GM11168 (cell line): ENCODE data around the gene PTPRE.

Experiments
- in situ Hi-C: fragments of 300-500 bp; cut with MboI; formaldehyde crosslinking; loops from one replicate; pipeline ENCODE4 v1.12.0; 2022; ENCODE audit warnings: low sequenced_read_pairs; ENCODE audit not compliant: unreplicated experiment

PTPRE gene

DNA sequence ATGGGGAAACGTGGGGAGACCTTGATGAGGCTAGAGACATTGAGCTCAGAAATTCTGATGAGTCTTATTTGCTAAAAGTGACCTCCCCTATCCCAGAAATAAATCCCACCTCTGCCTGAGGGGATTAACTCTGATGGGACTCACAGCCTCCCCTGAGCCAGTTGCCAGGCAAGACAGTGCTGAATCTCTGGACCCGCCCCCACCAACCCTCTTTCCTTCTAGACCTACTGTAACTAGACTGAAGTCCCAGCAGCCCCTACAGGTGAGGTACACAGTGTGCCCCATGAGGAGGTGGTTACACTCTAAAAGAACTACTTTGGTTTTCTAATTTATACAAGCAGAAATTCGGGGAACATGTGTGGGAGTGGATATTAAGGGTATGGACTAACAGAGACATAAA, 42.9 kb downstream of the PTPRE start:
- in situ Hi-C loops = no loop called here

DNA sequence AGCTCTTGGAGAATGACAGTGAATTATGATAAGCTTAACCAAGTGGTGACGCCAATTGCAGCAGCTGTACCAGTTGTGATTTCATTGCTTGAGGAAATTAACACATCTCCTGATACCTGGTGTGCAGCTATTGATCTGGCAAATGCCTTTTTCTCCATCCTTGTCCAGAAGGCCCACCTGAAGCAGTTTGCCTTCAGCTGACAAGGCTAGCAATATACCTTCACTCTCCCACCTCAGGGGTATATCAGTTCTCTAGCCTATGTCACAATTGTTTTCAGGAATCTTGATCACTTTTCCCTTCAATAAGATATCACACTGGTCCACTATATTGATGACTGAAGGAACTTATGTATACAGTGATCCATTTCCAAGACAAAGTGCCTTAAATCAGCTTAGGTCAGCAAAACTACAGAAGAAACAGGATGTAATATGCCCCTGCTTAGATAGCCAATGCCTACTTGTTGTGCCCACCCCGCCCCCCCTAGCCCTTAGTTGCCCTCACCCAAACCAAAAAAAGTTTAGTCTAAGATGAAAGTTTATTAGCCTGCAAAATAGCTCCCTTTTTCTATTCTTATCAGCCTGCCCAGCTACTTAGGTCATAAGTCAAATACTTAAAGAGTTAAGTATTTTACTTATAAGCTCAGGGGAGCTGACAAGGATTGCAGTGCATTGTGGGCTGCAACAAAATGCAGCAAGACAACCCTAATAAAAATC, 45.1 kb downstream of the PTPRE start:
- in situ Hi-C loops = no loop called here

- in situ Hi-C loops = no loop called here
Measured at GRCh38 chr10:127952575-127952869, 45.6 kb downstream of the PTPRE start.

DNA sequence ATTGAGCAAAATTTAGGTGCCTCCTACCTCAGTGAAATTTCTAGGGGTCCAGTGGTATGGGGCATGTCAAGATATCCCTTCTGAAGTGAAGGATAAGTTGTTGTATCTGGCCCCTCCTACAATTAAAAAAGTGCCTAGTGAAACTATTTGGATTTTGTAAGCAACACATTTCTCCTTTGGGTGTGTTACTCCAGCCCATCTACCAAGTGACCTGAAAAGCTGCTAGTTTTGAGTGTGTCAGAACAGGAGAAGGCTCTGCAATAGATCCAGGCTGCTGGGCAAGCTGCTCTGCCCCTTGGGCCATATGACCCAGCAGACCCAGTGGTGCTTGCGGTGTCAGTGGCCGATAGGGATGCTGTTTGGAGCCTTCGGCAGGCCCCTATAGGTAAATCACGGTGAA, 46.0 kb downstream of the PTPRE start:
- in situ Hi-C loops = no loop called here

- in situ Hi-C loops = no loop called here
Measured at GRCh38 chr10:127953876-127954275, 47.0 kb downstream of the PTPRE start.

- in situ Hi-C loops = no loop called here
Measured at GRCh38 chr10:127959428-127959827, 52.5 kb downstream of the PTPRE start.

GRCh38 chr10:127961071-127961470, 54.2 kb downstream of the PTPRE start:
- in situ Hi-C loops = no loop called here

GRCh38 chr10:127962205-127962604, 55.3 kb downstream of the PTPRE start:
- in situ Hi-C loops = no loop called here

DNA sequence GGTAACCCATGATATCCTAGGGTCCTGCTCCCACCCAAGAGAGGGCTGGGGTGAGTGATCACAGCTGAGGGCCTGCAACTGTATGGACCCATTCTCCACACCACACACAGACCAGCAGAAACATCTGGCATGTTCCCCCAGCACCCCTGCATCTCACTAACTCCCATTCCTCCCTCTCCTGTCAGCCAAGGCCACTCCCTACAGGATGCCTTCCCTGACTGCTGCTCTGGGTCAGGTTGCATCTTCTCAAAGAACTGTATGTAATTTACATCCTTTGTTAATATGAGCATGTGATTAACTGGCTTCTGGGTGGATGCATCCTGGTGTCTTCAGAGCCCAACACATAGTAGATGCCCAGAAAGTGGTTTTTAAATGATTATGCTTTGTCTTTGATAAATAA, 56.2 kb downstream of the PTPRE start:
- in situ Hi-C loops = no loop called here

DNA sequence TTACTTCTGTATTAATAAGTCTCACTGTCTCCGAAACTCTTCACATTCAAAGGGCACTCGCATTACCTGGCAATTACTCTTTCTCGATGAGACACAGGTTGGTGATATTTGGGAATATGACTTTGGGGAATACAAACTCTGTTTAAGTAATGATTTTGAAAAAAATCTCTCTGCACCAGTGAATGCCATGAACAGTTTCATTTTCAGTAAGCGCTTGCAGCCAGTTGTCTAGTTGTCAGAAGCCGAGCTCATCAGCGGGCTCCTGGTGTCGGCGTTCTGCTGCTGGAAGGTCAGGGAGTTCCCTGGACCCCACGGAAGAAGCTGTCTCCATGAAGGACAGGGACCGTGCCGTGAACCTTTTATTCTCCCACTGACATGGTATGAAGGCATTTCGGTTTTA, 57.7 kb downstream of the PTPRE start:
- in situ Hi-C loops = no loop called here

GRCh38 chr10:127966875-127967274, 60.0 kb downstream of the PTPRE start:
- in situ Hi-C loops = no loop called here

GRCh38 chr10:127968027-127968441, 61.1 kb downstream of the PTPRE start:
- in situ Hi-C loops = no loop called here

DNA sequence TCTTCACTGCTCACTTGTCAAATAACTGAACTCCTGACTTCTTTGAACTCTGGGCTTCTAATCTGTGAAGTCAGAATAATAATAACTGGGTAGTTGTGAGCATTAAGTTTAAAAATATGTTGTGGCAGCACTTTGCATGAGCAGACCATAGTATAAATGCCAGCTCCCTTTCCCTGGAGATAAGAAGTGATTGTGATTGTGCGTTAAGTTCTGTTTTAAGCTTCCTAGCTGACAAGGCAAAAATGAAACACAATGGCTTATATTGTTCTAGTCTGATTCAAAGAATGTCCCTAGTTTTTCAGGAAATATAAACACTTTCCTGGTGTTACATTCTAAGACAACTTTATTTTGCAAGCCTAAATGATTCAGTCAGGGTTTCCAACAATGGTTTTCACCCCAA, 61.8 kb downstream of the PTPRE start:
- in situ Hi-C loops = no loop called here

DNA sequence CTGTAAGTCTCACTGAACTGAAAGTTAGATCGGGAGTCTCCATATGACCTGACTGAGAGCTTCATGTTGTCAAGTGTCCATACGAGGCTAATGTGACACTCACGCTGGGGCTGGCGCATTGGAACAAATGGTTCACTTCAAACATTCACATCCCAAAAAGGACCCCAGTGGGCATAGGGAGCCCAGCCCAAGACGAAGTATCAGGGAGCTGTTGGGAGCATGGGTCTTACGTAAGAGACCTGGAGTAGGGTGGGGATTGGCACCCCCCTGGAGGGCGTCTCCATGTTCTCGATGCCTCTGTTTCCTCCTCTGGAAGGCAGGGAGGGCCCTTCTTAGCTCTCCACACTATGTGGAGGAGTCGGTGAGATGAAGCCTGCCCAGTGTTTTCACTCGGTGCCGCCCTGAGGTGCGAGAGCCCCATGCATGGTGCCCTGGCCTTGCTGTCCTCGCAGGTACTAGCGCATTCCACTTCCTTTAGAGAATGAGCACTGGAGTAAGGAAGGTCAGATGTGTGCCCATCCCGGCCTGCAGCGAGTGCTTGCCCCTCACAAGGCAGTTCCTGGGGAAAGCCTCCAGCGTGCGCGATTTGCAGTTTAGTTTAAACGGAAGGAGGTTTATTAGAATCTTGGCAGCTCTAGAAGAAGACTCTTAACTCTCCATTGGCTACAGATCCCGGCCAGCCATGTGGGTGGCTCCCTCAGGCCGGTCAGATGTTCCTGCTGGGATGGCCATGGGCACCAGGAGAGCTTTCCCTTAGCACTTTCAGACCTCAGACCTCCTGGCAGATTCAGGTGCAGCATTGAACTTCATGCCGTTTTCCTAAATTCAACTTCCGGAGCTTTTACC, 64.4 kb downstream of the PTPRE start:
- in situ Hi-C loops = no loop called here

GRCh38 chr10:127971963-127972615, 65.2 kb downstream of the PTPRE start:
- in situ Hi-C loops = no loop called here

DNA sequence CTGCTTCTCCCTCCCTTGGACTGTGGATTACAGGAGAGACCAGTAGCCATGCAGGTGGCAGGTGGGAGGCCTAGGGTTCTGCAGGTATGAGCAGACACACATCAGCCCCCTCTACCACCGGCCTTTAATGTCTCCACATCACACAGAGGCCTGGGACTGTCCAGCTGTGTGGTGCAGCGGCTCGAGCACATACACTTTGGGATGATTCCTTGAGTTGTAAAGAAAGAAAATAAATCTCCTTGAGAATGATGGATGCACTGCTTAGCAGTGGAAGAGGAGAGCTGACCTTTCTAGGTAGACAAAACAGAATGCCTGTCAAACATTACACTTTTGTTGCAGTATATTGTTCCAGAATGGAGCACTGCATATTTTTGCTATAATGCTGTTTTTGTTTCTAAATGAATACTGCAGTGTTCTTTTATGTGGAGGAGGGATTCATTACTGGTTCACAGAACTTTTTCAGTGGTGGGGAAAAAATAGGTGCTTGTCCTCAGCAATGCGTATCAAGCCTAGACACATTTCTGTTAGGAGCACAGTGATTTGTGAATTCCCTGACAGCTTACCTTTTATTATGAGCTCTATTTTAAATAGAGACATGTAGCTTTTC, 66.0 kb downstream of the PTPRE start:
- in situ Hi-C loops = no loop called here

DNA sequence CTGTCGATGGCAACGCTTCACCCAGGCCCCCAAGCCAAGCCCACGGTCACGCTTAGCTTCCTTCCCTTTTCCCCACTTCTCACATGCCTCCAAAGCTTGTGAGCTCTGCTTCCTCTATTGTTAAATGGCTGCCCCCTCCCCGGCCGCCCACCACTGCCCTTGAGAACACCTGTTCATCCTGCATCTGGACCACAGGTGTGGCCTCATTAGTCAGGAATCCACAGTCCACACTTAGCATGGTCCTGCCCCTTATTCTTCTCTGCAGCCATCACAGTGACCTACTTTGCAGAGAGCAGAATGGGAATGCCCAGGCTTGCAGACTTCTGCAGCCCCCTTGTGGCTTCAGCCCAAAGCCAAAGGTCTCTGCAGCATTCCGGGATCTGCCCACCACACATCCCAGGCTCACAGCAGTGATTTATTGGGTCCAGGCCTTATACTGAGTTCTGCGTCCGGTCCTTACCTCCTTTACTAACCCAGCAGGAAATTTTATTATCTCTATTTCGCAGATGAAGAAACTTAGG, 66.9 kb downstream of the PTPRE start:
- in situ Hi-C loops = no loop called here

- in situ Hi-C loops = no loop called here
Measured at GRCh38 chr10:127974911-127975310, 68.0 kb downstream of the PTPRE start.

- in situ Hi-C loops = no loop called here
Measured at GRCh38 chr10:127976286-127976685, 69.4 kb downstream of the PTPRE start.

DNA sequence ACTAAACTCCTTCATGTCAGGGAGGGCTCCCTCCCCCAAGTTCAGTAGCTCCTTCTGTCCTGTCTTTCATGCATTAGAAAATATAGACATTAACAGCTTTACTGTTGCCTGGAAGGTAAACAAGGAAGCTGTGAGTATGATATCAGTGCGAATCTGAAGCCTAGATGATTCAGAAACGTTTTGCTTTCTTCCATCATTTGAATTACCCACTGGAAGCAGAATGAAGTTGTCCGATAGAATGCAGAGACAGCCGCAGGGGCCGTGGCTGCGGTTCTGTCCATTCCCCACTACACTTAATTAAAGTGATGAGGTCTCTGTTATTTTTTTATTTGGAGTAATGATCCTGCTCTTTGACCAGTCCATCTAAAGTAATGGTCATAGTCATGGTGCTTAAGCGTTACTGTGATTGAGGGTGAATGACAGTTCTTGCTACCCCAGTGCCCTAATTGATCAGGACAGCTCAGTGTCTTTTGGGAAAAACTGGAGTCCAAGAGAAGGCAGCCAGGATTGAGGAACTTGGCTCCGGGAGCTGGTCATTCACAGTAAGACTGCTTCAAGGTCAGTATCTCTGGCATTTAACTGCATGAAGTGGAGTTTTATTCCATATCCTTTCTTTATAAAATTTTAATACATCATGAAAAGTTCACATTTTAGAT, 69.9 kb downstream of the PTPRE start:
- in situ Hi-C loops = no loop called here
